ENCODE measurements around the gene CWC22.
"Not testable (repeated sequence)": the region's sequence is repeated elsewhere in the genome, so short reads cannot be mapped to it uniquely, and the experiment has no call there.

Gene CWC22

DNA sequence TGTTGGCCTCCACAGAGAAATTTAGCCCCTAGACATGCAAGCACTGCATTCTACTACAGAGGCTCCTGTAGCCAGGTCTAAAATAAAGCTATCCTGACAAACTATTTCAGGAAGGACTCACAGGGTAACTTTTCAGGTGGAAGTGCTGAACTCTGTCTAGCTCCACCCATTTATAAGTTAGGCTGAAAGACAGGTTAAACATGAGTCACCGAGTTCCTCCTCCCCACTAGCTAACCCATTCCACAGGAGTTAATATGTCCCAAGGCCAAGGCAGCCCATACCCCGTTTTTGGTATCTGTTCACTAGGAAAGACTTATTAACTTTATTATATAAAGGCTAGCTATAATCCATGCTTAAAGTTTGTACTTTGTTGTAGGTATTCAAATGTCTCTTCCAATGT, 3.5 kb downstream of the CWC22 start:
- DNase-seq (ENCODE audit: low read depth in 4 of 4, low spot score in 1 of 4): no peak

DNA sequence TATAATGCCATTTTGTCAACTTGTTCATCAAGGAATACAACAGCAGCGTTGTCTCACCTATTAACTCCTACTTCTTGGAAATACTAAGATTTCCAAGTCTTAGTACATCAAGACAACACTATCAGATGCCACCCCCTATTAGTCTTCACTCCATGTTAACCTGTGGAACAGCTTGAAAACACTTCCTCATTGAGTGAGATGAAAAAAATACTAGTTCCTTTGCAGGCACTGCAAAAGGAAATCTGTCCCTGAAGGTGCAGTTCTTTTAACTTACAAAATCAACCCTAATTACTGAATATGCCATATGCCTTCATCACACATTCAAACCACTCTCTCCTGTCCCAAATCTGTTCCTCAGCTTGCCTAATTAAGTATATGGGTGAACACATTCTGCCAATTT, 4.0 kb downstream of the CWC22 start:
- DNase-seq (ENCODE audit: low read depth in 4 of 4, low spot score in 1 of 4): no peak

- DNase-seq (ENCODE audit: low read depth in 4 of 4, low spot score in 1 of 4): no peak
Observed at GRCh38 chr2:180002198-180002770, 4.8 kb downstream of the CWC22 start.

DNA sequence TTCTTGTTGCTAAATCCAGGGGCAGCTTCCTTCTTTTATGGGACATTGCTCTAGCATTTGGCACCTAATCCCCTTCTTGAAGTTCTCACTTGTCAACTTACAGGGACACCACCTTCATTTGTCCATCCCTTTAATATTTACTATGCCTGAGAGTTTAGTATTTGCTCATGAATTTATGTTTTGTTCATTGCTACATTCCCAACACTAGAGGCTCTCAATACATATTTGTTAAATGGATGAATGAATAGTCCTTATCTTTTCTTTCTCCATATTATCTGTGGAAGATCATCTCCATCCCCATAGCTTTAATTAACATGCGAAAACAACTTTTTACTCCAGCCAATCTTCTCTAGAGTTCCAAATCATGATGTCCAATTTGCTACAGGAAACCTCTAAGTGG, 5.4 kb downstream of the CWC22 start:
- no peak for DNase-seq (ENCODE audit: low read depth in 4 of 4, low spot score in 1 of 4)

DNA sequence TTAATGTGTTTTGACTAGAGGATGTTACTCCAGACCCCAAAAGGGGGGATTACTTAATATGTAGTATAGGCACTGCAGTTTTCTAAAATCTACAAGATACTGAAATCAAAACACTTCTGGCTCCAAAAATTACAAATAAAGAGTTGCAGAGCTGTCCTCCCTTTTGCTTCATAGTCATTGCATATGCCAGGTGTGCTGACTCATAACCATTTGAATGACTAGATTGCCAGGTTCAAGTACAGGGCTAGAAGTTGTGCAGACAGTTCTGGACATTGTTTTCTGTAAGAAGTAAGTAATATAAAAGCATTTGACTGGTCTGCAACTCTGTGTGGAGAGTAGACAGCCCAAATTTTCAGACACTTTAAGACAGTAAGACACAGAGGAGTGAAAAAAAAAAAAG, 6.7 kb downstream of the CWC22 start:
- DNase-seq (ENCODE audit: low read depth in 4 of 4, low spot score in 1 of 4): no peak

GRCh38 chr2:179999000-179999399, 8.1 kb downstream of the CWC22 start:
- DNase-seq (ENCODE audit: low read depth in 4 of 4, low spot score in 1 of 4): no peak

DNA sequence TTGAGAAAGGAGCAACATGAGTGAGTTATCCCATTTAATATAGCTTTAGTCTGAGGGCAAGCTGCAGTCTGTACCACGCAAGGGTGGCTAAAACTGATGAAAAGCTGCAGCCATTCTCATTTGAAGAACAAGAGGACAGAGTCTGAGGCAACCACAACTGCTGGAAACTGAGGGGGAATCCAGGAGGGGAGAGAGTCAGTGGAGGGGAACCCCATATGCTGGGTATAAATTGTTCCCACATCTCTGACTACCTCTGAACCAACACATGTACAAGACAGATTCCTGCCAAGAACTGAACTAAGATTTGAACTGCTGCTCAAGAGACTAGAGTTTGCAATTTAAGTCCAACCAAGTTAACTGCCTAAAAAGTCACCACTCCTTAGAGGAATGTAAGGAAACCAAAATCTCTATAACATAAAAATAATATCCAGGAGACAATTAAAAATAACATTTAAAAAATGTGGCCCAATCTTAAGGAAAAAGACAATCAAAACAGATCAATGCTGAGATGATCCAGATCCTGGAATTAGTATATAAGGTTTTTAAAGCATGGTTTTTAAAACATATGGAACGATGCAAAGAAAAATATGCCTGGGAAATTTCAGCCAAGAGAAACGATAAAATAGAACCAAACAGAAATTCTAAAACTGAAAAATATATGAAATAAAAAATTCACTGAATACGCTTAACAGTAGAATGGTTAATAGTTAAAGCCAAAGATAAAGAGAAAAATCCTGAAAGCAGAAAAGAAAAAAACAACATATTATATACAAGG, 11.2 kb downstream of the CWC22 start:
- no peak for DNase-seq (ENCODE audit: low read depth in 4 of 4, low spot score in 1 of 4)

- DNase-seq (ENCODE audit: low read depth in 4 of 4, low spot score in 1 of 4): no peak
Observed at GRCh38 chr2:179991344-179991743, 15.8 kb downstream of the CWC22 start.

- no peak for DNase-seq (ENCODE audit: low read depth in 4 of 4, low spot score in 1 of 4)
Observed at GRCh38 chr2:179990676-179991317, 16.3 kb downstream of the CWC22 start.

DNA sequence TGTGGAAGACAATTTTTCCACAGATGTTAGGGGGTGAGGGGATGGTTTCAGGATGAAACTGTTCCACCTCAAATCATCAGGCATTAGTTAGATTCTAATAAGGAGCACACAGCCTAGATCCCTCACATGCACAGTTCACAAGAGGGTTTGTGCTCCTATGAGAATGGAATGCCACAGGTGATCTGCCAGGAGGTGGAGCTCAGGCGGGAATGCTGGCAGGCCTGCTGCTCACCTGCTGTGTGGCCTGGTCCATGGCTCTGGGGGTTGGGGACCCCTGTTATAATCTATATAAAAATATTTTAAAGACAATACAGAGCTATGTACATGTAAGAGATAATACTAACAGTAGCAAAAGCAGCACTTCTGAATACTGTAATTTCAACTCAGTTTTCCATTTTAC, 19.2 kb downstream of the CWC22 start:
- DNase-seq (ENCODE audit: low read depth in 4 of 4, low spot score in 1 of 4): no peak

DNA sequence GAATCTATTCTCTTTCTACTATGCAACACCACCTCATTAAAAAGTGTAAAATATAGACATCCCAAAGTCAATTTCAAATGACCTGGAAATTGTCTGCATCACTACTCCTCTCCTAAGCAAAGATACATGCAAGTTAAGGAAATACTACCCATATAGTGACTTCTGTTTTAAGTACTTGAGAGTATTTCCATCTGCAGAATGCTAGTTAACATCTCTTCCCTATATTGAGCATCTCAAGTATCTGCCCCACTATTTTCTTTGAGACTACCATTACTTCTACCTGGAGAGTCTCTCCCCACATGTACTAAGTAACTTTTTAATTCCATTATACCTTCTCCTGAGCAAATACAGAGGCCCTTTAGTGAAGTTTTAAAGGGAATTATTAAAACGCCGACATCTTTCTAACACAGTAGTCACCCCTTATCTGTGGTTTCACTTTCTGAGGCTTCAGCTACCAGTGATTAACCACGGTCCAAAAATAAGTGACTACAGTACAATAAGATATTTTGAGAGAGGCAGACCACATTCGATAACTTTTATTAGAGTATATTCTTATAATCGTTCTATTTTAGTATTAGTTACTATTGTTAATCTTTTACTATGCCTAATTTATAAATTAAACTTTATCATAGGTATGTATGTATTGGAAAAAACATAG, 21.8 kb downstream of the CWC22 start:
- no peak for DNase-seq (ENCODE audit: low read depth in 4 of 4, low spot score in 1 of 4)

DNA sequence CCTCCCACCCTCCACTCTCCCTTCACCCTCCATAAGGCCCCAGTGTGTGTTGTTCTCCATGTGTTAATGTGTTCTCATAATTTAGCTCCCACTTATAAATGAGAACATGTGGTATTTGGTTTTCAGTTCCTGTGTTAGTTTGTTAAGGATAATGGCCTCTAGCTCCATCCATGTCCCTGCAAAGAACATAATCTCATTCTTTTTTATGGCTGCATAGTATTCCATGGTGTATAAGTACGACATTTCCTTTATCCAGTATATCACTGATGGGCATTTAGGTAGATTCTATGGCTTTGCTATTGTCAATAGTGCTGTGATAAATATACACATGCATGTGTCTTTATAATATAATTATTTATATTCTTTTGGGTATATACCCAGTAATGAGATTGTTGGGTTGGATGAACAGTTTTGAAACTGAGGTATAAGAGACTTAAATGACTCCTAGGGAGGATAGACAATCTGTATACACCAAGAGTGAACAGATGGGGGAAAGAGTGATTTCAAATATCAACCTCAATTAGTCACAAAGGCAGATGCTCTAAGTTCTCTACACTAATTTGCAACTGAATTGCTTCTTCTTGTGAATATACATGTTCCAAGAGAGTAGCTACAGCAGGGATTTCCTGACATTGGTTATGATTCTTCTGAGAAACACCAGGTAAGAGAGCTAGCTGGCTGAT, 23.7 kb downstream of the CWC22 start:
- no peak for DNase-seq (ENCODE audit: low read depth in 4 of 4, low spot score in 1 of 4)

GRCh38 chr2:179981085-179981484, 26.0 kb downstream of the CWC22 start:
- no peak for DNase-seq (ENCODE audit: low read depth in 4 of 4, low spot score in 1 of 4)

DNA sequence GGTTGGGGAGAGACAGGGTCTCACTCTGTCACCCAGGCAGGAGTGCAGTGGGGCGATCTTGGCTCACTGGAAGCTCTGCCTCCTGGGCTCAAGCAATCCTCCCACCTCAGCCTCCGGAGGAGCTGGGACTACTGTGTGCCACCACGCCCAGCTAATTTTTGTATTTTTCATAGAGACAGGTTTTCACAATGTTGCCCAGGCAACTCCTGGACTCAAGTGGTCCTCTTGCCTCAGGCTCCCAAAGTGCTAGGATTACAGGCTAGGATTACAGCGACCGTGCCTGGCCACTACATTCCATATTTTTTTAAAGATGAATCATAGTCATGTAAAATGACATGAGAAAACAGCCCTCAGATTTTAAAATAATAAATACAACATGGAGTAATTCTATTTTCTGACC, 32.3 kb downstream of the CWC22 start:
- no peak for DNase-seq (ENCODE audit: low read depth in 4 of 4, low spot score in 1 of 4)

DNA sequence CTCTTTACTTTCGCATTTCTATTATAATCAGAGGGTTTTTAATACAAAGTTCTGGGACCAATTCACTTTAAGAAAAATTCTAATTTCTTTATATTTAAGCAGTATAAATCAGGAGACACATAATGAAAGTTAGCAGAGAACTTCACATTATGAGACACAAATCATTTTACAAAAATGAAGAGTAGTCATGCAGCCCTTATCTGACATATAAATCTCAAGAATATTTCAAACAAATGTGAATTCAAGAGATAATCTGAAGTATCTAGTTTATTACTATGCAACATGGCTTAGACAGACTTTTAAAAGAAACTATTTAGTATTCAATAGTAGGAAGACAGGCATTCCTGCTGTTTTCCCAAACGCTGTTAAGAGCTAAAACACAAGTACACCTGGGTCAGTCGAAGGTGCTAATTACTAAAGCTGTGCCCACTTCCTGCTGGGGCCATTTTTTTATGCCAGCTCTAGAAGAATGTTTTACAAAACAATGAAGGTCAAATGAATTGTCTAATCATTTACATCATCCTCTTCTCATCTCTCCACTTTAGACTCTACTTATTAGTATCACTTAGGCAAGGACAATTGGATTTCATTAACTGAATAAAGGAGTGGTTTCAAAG, 40.2 kb downstream of the CWC22 start:
- DNase-seq (ENCODE audit: low read depth in 4 of 4, low spot score in 1 of 4): no peak

GRCh38 chr2:179965291-179966258, 41.5 kb downstream of the CWC22 start:
- DNase-seq (ENCODE audit: low read depth in 4 of 4, low spot score in 1 of 4): no peak

DNA sequence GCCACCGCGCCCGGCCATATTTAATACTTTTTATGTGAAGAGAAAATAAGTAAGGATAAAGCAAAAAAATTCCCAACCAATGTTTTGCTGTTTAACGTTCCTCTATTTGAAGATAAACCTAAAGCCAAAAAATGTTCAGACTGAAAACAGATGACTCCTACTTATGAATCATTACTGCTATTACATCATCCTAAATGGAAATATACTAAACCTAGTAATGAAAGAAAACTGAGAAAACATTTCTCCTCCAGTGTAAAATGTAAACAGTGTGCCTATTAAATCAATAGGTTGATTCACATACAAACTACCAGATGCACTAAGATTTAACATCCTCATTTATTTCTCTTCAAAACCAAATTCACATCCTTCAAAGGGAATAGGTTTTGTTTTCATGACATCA, 43.5 kb downstream of the CWC22 start:
- no peak for DNase-seq (ENCODE audit: low read depth in 4 of 4, low spot score in 1 of 4)

- not testable (repeated sequence) for DNase-seq (ENCODE audit: low read depth in 4 of 4, low spot score in 1 of 4)
Observed at GRCh38 chr2:179958251-179958650, 48.8 kb downstream of the CWC22 start.

GRCh38 chr2:179954026-179954425, 53.1 kb downstream of the CWC22 start:
- no peak for DNase-seq (ENCODE audit: low read depth in 4 of 4, low spot score in 1 of 4)

DNA sequence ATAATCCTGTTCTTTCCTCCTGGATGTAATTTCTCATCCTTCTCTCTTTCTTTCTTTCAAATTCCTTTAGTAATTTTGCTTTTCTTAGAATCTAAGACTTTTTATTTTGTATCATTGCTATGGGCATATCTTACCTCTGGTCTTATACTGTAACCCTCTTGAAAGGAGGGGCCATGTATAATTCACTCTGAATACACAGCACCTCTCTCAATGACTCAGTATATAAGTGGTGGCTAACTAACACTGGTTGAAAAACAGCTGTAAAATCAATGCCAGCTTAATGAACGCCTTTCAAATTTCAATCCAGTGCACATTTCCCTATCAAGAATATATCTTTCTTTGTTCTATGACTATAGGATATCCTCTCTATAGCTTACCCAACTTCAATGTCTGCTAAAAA, 53.7 kb downstream of the CWC22 start:
- no peak for DNase-seq (ENCODE audit: low read depth in 4 of 4, low spot score in 1 of 4)
